Measurements from ENCODE around the gene AP2M1. TPM values are rescaled to one million over a fixed set of nuclear protein-coding genes. Genes with fewer than 3 reads are reported as not detected.

AP2M1 gene
- total and polyA plus RNA-seq, 4 donors, result 71.9 to 200 (median 135) TPM

GRCh38 chr3:184133840-184134745, 40.6 kb upstream of the AP2M1 start:
- TF ChIP-seq SP1 (IDR thresholded peaks at IDR 0.05), result peak; percentile 59
- no peak for TF ChIP-seq REST (IDR thresholded peaks at IDR 0.05)
- TF ChIP-seq HNF4A (conservative IDR thresholded peaks at IDR 0.05), result peak in 1 of 2 donors; percentile 16
- peak; percentile 82 for TF ChIP-seq YY1 (IDR thresholded peaks at IDR 0.05)
- TF ChIP-seq ZBTB33 (IDR thresholded peaks at IDR 0.05), result no peak
- peak; percentile 94 for TF ChIP-seq MAX (IDR thresholded peaks at IDR 0.05)
- TF ChIP-seq JUND (IDR thresholded peaks at IDR 0.05), result no peak
- no peak for TF ChIP-seq FOXA1 (IDR thresholded peaks at IDR 0.05)
- TF ChIP-seq RXRA (IDR thresholded peaks at IDR 0.05), result peak; percentile 53 to 66
- TF ChIP-seq RAD21 (IDR thresholded peaks at IDR 0.05), result no peak
- TF ChIP-seq ATF3 (IDR thresholded peaks at IDR 0.05), result no peak
- no peak for TF ChIP-seq TAF1 (conservative IDR thresholded peaks at IDR 0.05)
- TF ChIP-seq CTCF (IDR thresholded peaks at IDR 0.05; ENCODE audit: low read depth, low read length, missing input control), result no peak
- peak; percentile 39 for TF ChIP-seq NR2F2 (IDR thresholded peaks at IDR 0.05)
- TF ChIP-seq GABPA (IDR thresholded peaks at IDR 0.05 in 1 of 2, conservative IDR thresholded peaks at IDR 0.05 in 1 of 2), result peak in 1 of 2 donors; percentile 70
- peak in 1 of 2 donors; percentile 19 for TF ChIP-seq EGR1 (IDR thresholded peaks at IDR 0.05; ENCODE audit: low read depth in 2 of 2)
- TF ChIP-seq HNF4G (IDR thresholded peaks at IDR 0.05), result no peak
- no peak for TF ChIP-seq FOXA2 (IDR thresholded peaks at IDR 0.05)
- peaks cover 2 to 32% (median 21%) of the 10 kb centered on the region in 4 donors for H3K4me1 ChIP-seq (ENCODE audit: control insufficient read depth in 4 of 4, insufficient read depth in 4 of 4, low read length in 3 of 4)
- peak; percentile 72 for DNase-seq (ENCODE audit: low spot score)
- no peaks in the 10 kb centered on the region for H3K27me3 ChIP-seq (ENCODE audit: control insufficient read depth in 4 of 4, insufficient read depth in 4 of 4, low read length in 3 of 4)
- WGBS, result 1% methylated on average over 37 of the region's 37 CpGs
- peaks cover 0 to 4% (median 1%) of the 10 kb centered on the region in 4 donors for H3K36me3 ChIP-seq (ENCODE audit: control insufficient read depth in 4 of 4, insufficient read depth in 3 of 4, low read depth in 1 of 4, low read length in 3 of 4)
- peak overlapping the region; percentile 83 to 91 for H3K27ac ChIP-seq (ENCODE audit: low read depth in 1 of 2, low read length in 2 of 2)
- H3K9ac ChIP-seq (ENCODE audit: low read depth in 1 of 2, low read length in 2 of 2), result peak overlapping the region; percentile 85 to 86
- H3K4me3 ChIP-seq (ENCODE audit: low read depth in 1 of 3, low read length in 3 of 3), result peak overlapping the region; percentile 72 to 97 (median 96)
- no peaks in the 10 kb centered on the region for H3K9me3 ChIP-seq (ENCODE audit: control insufficient read depth in 4 of 4, low read length in 3 of 4)
